Measurements from ENCODE around the gene CRYAA. TPM values are rescaled to one million over a fixed set of nuclear protein-coding genes. Genes with fewer than 3 reads are reported as not detected.

CRYAA gene
- total RNA-seq, 4 donors from 2014 or later = not detected

- Histone ChIP-seq H3K27ac (no peak overlapping the region), H3K27me3 (peaks cover 14% of the 10 kb centered on the region), H3K4me3 (no peak overlapping the region), H3K9me3 (no peaks in the 10 kb centered on the region), H3K4me1 (no peaks in the 10 kb centered on the region), H3K36me3 (no peaks in the 10 kb centered on the region)
- DNase-seq (ENCODE audit: low spot score in 2 of 2) = peak in 1 of 2 donors; percentile 32
- 94% methylated on average over 6 of the region's 6 CpGs for WGBS
- no peak for TF ChIP-seq POLR2AphosphoS5 (IDR thresholded peaks at IDR 0.05)
- no peak for TF ChIP-seq EP300 (IDR thresholded peaks at IDR 0.05)
- TF ChIP-seq CTCF (IDR thresholded peaks at IDR 0.05) = no peak
- no peak for TF ChIP-seq POLR2A (IDR thresholded peaks at IDR 0.05)
Measured at GRCh38 chr21:43207868-43208267, 39.1 kb downstream of the CRYAA start.

- peak in 1 of 2 donors; percentile 38 for DNase-seq (ENCODE audit: low spot score in 2 of 2)
- no peaks in the 10 kb centered on the region for H3K4me1 ChIP-seq
- H3K27ac ChIP-seq = no peak overlapping the region
- H3K36me3 ChIP-seq = no peaks in the 10 kb centered on the region
- peaks cover 14% of the 10 kb centered on the region for H3K27me3 ChIP-seq
- no peak overlapping the region for H3K4me3 ChIP-seq
- WGBS = 91% methylated on average over 28 of the region's 29 CpGs
- H3K9me3 ChIP-seq = no peaks in the 10 kb centered on the region
- TF ChIP-seq CTCF (IDR thresholded peaks at IDR 0.05) (no peak), POLR2A (IDR thresholded peaks at IDR 0.05) (no peak), EP300 (IDR thresholded peaks at IDR 0.05) (no peak), POLR2AphosphoS5 (IDR thresholded peaks at IDR 0.05) (no peak)
Measured at GRCh38 chr21:43208561-43209332, 39.9 kb downstream of the CRYAA start.

- no peaks in the 10 kb centered on the region for H3K4me1 ChIP-seq
- DNase-seq (ENCODE audit: low spot score in 2 of 2) = peak; percentile 54 to 75
- no peak overlapping the region for H3K4me3 ChIP-seq
- H3K27ac ChIP-seq = no peak overlapping the region
- no peaks in the 10 kb centered on the region for H3K9me3 ChIP-seq
- no peaks in the 10 kb centered on the region for H3K36me3 ChIP-seq
- TF ChIP-seq POLR2AphosphoS5 (IDR thresholded peaks at IDR 0.05) = no peak
- no peak for TF ChIP-seq CTCF (IDR thresholded peaks at IDR 0.05)
- TF ChIP-seq POLR2A (IDR thresholded peaks at IDR 0.05) = no peak
- peaks cover 14% of the 10 kb centered on the region for H3K27me3 ChIP-seq
- 93% methylated on average over 14 of the region's 36 CpGs for WGBS
Measured at GRCh38 chr21:43209575-43210453, 41.0 kb downstream of the CRYAA start.

GRCh38 chr21:43210454-43211071 is 41.8 kb downstream of the CRYAA start:
- H3K27me3 ChIP-seq = peaks cover 14% of the 10 kb centered on the region
- DNase-seq (ENCODE audit: low spot score in 2 of 2) = peak in 1 of 2 donors; percentile 51
- no peak for TF ChIP-seq POLR2A (IDR thresholded peaks at IDR 0.05)
- no peak for TF ChIP-seq EP300 (IDR thresholded peaks at IDR 0.05)
- TF ChIP-seq POLR2AphosphoS5 (IDR thresholded peaks at IDR 0.05) = no peak
- TF ChIP-seq CTCF (IDR thresholded peaks at IDR 0.05) = no peak
- no peaks in the 10 kb centered on the region for H3K4me1 ChIP-seq
- no peaks in the 10 kb centered on the region for H3K9me3 ChIP-seq
- H3K4me3 ChIP-seq = no peak overlapping the region
- H3K27ac ChIP-seq = no peak overlapping the region
- no peaks in the 10 kb centered on the region for H3K36me3 ChIP-seq
- 79% methylated on average over 6 of the region's 7 CpGs for WGBS

Measured in suprapubic skin (tissue), 4 donors.